Endometrium (tissue), 2 donors: Measurements from ENCODE around the gene YTHDC1.
A peak's percentile ranks its signal among the peaks of the same experiment; 100 is the strongest.
"Not testable (repeated sequence)": the region's sequence is repeated elsewhere in the genome, so short reads cannot be mapped to it uniquely, and the experiment has no call there.

Experiments
- FAIRE-seq: peaks from 2 replicates; lab custom pipeline; 2012; peaks lifted over from hg19 to GRCh38; lab: Jason Lieb, UNC
- donor health status: control.
- donor health status: control.

Gene YTHDC1

DNA sequence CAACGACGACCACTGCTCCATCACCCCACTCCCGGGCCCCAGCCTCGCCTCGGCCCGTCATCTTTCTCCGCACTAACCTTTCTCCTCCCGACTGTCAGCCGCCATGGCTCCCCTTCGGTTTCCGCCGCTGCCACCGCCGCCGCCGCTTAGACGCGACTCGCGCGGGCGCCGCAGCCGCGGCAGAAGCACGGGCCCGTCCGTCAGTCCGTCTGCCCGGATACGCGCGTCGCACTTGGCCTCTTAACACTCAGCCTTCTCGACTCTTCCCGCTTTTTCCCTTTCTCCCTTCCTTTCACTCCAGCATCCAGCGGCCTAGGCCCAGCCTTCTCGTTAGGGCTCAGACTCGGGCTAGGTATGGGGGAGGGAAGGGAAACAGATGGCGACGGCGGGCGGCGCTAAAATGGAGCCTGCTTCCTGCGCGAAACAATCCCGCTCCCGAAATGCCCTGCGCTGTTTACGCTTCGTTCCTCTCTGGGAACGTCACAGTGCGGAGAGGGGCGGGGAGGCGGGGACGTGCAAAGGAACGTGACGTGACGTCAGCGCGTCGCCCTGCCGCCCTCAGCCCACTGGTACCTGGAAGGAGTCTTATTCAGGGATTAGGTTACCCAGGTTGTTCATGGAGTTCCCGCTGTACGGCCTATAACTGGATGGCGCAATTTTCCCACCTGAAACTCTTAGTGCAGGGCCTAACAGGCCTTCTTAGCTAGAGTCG is at the start of gene YTHDC1:
TSS of gene YTHDC1 (minus strand) at position 442 of the 712 bp plus-strand sequence. CDS start at position 105, 337 bp downstream.
- FAIRE-seq, result peak; percentile 92

DNA sequence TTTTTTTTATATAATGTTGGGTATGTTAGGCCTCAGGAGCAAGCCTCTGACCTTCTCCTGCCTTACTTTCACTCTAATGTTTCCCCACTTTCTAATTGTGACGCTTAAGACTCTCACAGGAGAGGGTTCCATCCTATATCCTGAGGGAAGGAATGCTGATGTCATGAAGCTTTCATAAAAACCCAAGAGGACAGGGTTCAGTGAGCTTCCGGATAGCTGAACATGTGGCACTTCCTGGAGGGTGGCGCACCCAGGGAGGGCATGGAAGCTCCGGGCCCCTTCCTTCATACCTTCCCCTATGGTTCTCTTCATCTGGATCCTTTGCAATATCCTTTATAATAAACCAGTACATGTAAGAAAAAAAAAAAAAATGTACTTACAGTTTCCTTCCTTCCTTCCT is 49.4 kb upstream of the YTHDC1 start:
- FAIRE-seq, result no peak

DNA sequence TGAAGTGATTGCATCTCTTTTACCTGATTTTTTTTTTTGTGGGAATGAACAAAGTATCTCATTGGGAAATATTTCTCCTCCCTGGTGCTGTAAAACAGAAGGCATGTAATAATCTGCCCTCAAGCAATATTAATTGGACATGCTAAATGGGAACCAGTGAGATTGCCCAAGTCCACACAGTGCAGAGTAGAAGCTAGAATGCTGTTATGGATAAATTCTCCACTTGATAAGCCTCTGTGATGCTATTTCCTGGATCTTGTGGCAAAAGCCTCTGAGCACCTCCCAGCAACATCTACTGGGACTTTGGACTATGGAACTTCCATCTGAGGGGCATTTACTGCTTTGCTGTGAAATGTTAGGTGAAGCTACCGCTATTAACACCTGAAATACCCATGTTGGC is 46.9 kb upstream of the YTHDC1 start:
- no peak for FAIRE-seq

DNA sequence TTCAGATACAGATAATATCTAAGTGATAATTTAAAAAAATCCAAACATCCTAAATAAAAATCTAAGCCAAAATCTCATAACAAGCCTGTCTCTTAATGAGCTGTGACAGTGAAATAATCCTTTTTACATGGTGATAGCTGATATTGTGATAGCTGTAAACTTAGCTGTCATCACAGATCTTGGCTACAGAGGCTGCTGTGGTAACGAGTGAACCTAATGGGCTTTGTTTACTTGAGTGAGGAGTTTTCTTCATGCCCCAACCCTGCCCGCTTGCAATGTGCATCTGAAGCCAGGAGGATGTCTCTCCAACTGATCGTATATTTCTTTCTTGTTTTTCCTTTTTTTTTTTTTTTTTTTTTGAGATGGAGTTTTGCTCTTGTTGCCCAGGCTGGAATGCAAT is 41.5 kb upstream of the YTHDC1 start:
- no peak for FAIRE-seq

DNA sequence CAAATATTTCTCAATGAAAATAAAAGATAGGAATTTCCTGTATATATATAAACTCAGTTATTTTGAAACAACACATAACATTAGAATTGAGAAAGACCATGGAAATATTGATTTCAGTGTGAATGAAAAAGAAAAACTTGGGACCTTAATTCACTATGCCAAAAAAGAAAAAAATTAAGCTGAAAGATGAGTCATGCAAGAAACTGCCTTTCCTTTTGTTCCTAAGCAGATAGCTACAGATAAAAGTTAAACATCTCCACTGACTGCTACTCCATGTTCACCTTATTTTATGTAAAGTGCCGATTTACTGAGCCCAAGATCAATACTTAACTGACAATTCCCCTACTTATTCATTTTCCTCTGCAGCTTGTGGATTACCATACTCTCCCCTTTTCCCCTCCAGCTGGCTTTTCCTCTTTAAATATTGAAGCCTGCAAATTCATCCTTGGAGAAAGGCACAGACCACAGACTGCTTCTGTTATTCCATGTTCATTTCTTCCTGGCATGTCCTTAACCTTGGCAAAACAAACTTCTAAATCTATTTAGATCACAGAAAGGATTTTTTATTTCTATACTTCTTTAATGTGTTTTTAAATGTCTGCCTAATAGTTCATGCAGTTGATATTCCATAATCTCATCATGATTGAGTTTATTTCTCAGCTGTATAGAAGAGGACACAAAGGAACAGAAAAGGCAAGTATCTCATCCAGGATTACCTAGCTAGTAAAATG is 40.5 kb upstream of the YTHDC1 start:
- no peak for FAIRE-seq

DNA sequence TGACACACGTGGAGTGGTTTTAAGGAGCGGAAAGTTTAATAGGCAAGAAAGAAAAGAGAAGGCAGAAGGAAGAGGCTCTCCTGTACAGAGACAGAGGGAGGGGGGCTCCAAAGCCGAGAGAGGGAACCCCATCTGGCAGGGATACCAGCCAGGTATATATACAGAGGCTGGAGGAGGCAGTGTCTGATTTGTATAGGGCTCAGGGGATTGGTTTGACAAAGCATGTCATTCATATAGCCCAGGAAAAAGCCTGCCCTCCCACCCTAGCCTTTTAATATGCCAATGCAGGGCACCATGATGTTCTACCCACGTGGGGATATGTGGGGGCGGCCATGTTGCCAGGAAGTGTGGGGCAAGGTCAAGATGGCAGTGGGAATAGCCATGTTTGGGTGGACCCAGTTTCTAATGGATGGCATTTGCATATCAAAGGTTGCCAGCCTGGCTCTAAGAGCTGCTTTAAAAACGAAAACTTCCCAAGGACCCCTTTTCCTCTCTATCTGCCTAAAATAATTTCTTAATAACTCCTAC is 39.6 kb upstream of the YTHDC1 start:
- FAIRE-seq, result not testable (repeated sequence)

DNA sequence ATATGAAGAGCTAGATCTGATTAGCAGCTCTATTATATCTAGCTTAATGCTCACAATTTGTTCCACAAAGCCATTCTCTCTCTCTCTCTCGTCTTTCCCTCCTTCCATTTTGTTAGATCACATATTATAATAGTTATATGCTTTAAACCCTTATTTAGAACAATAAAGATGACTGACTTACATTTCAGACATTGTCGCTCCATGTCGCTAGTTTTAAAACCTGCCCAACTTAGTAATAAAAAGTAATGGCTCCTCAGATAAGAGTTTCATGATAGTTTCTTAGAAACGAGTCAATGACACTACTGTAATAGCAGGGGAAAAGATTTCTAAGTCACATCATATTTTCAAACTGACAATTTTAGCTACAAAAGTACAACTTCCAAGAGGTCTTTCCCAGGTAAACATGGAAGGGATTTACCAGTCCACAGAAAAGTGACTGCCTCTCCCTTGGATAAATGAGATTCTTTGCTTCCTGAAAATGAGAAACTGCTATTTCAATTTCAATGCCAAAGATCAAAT is 38.5 kb upstream of the YTHDC1 start:
- no peak for FAIRE-seq

DNA sequence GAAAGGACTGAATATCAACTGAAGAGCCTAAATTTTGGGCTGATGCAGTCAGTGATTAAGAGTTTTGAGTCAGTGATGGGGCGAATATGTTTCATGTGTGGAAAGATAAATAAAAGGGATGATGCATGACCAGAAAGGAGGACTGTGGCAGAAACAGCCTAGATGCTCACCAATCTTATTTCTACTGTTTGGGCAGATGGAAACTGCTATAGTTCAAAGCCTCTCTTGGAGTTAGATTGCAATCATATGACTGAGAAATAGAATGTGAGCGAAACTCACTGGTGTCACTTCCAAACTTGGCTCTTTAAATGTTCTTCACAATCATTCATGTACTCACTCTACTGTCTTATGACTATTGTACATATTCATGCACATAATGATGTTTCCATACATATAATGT is 35.4 kb upstream of the YTHDC1 start:
- FAIRE-seq, result no peak

DNA sequence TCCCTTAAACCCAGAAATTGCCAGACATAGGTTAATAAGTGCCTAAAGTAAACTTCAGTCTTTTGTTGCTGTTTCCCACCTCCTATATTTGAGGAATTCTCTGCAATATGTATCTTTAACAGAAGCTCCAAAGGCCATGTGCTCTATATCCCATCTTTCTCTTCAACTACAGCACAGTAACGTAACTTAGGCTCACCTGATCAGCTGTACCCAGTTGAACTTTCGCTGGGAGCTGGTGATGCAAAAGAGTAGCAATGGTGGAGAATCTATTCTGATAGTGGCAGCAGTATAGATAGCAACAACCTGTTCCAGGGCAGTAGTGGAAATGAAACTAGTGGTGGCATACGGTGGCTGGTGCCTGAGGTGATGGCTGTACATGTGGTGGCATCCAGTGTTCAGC is 33.2 kb upstream of the YTHDC1 start:
- FAIRE-seq, result no peak

DNA sequence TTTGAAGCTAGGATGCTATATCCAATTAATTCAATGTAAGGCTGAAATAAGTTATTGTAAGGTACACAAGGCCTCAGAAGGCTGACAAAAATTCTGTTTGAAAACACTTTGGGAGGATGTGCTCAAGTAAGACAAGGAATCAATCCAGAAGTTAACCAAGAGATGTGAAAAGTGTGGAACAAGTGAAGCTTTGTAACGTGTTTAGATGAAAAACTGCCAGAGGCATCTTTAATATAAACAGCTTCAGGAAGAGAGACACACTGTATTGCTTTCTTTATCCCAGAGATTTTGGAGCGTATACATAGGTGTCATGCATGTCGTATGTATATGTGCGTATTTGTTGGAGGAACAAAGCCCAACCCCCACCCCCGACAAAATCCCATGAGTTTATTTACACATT is 28.3 kb upstream of the YTHDC1 start:
- no peak for FAIRE-seq

DNA sequence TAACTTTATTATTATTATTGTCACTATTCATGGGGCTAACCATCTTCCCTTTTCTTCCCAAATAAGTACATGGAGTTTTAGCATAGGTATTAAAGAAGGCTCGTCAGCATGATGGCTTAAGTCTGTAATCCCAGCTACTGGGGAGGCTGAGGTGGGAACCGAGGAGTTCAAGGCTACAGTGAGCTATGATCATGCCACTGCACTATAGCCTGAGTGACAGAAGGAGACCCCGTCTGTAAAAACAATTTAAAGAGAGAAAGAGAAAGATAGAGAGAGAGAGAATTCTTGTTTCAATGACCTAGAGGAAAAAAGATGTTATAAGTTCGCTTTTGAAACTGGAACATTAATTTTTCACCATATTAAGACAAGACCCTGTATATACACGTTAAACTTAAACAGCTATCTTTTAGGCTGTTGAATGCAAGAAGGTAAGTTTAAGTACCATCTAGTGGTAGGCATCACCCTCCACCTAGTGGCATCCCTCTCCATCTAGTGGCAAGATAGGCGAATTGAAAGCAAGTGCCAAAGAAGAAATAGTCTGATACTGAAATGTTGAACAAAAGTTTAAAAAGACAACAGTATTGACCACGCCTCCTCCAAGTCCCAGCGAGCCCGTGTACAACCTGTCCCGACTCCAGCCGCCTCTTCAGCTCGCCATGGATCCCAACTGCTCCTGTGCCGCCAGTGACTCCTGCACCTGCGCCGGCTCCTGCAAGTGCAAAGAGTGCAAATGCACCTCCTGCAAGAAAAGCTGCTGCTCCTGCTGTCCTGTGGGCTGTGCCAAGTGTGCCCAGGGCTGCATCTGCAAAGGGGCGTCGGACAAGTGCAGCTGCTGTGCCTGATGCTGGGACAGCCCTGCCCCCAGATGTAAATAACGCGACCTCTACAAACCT is 26.0 kb upstream of the YTHDC1 start:
- FAIRE-seq, result no peak

DNA sequence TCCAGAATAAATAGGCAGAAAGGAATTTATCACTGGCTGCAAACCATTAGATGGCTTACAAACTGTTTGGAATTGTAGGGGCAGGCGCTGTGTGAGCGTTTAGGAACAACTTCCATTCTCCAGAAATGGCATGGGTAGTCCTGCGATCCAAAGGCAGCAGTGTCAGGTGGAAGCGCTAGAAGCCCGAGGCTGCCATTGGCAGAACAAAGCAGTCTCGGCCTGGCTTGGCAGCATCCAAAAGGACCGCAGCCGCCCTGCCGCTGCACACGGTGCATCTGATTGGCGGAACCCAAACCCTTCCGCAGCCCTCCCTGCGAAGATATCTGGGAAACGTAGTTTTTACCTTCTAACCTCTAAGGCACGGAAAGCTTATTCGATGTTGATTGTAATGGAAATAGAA is 23.6 kb upstream of the YTHDC1 start:
- peak; percentile 94 for FAIRE-seq

DNA sequence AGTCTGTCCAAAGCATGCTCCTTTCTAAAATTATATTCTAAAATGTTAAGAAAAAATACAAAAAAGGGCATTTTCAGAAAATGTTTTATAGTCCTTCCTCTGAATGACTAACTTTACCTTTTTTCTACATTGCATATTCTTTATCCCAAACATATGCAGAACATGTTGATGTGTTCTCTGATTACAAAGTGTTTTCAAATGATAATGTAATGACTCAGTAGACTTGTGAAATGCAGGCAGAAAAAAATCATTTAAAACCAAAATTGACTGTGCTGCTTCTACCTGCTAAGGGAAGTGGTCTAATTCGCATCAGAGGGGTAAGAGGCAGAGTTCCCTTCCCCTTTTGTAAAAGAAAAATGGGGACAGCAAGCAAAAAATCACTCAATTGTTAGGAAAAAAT is 22.7 kb upstream of the YTHDC1 start:
- FAIRE-seq, result no peak

DNA sequence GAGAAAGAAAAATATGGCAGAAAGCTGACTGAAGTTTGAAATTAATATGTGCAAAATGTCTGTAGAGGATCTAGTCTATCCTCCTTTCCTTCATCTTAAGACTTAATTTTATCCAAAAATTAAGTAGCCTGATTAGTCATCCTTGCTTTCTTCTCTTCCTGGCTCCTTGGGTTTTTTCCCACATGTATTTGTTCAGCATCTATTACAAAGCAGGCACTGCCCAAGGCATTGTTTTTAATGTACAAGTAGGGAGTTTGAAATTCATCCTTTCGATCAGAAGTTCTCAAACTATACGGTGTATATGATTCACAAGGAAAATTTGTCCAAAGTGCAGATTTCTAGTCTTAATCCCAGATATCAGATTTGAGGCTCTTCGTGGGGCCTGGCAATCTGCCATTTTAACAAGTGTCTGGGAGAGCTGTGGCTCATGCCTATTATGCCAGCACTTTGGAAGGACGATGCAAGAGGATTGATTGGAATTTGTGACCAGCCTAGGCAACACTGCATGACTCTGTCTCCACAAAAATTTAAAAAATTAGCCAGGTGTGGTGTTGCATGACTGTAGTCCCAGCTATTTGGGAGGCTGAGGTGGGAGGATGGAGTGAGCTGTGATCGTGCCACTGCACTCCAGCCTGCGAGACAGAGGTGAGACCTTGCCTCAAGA is 19.4 kb upstream of the YTHDC1 start:
- FAIRE-seq, result no peak

DNA sequence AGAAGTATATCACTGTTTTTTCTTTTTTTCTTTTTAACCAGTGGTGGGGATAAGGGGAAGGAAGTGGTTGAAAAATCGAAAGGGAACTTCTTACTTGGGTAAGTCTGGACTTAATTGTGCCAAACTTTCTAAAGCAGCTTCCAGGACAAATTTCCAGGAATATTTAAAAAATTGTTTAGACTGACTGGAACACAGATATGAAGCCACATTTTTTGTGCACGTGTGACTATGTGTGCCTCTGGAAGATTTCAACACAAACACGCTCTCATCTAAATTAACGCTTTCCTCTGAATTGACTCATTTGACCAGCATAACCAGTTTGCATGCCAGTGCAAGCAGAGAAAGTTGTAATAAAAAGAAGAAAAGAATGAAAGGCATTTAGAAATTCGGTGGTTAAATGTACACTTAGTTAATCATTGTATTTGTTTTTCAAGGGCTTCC is 18.8 kb upstream of the YTHDC1 start:
- no peak for FAIRE-seq

DNA sequence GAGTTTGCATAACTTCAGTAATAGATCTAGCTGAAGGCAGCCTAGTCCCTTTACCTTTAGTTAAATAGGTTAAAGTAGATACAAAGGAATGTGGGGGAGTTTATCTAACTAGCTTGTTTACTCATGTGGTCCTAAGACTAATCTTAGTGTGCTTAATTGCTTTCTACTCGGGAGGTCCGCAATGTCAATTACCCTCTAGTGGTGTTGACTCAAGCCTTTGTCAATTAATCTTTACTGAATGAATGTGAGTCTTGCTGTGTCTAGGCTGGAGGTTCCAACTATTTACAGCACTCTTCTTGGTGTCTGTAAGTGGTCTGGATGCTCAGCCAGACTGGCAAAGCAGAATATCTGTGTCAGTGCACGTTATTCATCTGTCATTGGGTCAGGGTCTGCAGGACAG is 17.9 kb upstream of the YTHDC1 start:
- FAIRE-seq, result no peak

DNA sequence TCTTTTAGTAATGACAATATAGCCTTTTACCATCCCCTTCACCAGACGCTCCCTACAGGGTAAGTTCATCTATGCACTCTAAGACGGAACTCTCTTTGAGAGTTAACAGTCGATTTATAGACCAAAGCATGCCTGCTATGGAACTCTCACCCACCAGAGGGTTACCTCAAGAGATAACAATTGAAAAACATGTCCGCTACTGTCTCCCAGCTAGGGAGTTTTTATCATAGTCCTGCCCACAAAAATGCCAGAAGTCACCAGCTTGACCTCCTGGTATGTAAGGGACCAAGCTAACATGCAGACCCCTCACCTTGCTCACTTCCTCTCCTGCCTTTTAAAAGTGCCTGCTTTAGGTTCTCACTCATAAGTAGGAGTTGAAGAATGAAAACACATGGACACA is 16.7 kb upstream of the YTHDC1 start:
- no peak for FAIRE-seq

DNA sequence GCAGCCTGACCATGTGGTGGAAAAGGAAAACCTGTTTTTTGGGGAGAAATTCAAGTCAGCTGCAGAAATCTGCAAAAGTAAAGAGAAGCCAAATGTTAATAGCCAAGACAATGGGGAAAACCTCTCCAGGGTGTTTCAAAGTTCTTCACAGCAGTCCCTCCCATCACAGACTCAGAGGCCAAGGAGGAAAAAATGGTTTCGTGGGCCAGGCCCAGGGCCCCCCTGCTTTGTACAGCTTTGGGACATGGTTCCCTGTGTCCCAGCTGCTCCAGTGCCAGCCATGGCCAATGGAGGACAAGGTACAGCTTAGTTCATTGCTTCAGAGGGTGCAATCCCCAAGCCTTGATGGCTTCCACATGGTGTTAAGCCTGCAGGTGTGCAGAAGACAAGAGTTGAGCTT is 15.2 kb upstream of the YTHDC1 start:
- FAIRE-seq, result no peak

DNA sequence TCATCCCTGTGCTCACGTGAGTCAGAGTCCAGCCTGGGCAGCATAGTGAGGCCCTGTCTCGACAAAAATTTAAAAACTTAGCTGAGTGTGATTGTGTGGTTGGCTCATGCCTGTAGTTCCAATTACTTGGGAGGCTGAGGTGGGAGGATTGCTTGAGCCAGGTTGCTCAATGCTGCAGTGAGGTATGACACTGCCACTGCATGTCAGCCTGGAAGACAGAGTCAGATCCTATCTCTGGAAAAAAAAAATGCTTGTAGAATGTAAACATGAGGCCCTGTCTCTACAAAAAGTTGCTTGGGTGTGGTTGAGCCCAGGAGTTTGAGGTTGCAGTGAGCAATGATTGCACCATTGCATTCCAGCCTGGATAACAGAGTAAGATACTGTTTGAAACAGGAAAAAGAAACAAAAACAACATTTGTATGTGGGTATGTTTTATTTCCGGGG is 11.3 kb upstream of the YTHDC1 start:
- no peak for FAIRE-seq

DNA sequence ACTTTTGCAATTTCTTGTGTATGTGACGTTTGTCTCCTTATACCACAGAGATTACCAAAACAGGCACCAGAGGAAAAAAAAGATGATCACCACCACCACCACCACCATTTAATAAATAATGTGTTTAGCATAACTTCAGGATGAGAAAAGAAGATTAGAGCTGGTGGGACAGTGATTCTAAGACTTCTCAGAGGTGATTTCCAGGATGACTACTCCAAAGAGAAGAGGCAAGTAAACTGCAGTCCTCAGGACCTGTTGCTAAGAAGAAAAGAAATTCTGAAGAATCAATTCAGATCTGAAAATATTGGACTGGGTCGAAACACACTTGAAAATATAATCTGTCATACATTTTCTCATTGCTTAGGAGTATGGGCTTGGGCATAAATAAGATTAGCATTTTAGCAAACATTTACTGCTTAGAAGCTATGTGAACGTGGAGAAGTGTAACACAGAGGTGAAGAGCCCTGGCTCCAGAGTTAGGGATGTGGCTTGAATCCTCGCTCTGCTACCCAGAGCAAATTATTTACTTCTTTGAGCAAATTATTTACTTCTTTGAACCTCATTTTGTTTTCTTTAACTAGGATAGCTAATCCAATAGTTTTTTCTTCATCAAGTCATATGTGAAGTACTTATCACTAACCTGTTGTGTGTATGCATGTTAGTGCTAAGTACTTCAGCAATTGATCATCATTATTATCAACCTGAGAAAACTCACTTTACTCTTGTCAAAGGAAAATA is 10.5 kb upstream of the YTHDC1 start:
- no peak for FAIRE-seq

DNA sequence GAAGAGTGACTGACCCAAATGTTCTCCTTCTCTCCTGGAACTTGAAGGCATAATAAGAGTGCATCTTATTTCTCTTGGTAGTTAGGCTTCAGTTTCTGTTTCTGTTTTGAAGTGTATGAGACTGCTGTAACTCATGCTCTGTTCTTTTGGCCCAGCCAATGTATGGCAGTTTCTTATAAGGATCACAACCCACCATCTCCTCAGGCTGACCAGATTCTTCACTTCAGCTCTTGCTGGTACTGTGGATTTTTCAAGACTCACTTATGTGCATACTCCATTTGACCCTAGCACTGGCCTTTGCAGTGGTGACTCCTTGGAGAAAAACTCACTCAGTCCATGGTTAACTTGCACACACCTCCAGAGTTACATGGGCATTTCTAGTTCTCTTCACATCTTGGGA is 9.6 kb upstream of the YTHDC1 start:
- no peak for FAIRE-seq
